GM21526 (cell line): ENCODE data around the gene ST7.
A peak's percentile ranks its signal among the peaks of the same experiment; 100 is the strongest.

Experiments
- ATAC-seq: cut with Tn5 transposase; IDR thresholded peaks from one replicate; pipeline ENCODE4 v1.9.1; 2021; ENCODE audit warnings: moderate library complexity; ENCODE audit not compliant: unreplicated experiment, low FRiP score

Gene ST7

GRCh38 chr7:117203205-117203604 lies 249.9 kb downstream of the ST7 start:
- ATAC-seq: no peak

GRCh38 chr7:117205873-117206272 lies 252.6 kb downstream of the ST7 start:
- ATAC-seq: no peak

GRCh38 chr7:117208257-117208656 lies 255.0 kb downstream of the ST7 start:
- no peak for ATAC-seq

- no peak for ATAC-seq
Observed at GRCh38 chr7:117210397-117210796, 257.1 kb downstream of the ST7 start.

GRCh38 chr7:117210908-117211307 lies 257.6 kb downstream of the ST7 start:
- no peak for ATAC-seq

GRCh38 chr7:117211614-117212013 lies 258.3 kb downstream of the ST7 start:
- ATAC-seq: no peak

GRCh38 chr7:117212969-117213877 lies 259.9 kb downstream of the ST7 start:
- ATAC-seq: peak; percentile 85

GRCh38 chr7:117216010-117216409 lies 262.7 kb downstream of the ST7 start:
- ATAC-seq: no peak

- no peak for ATAC-seq
Observed at GRCh38 chr7:117216436-117217069, 263.3 kb downstream of the ST7 start.

- ATAC-seq: no peak
Observed at GRCh38 chr7:117217106-117218035, 264.1 kb downstream of the ST7 start.

- no peak for ATAC-seq
Observed at GRCh38 chr7:117218700-117219099, 265.4 kb downstream of the ST7 start.

- ATAC-seq: no peak
Observed at GRCh38 chr7:117219485-117219884, 266.2 kb downstream of the ST7 start.

- no peak for ATAC-seq
Observed at GRCh38 chr7:117220836-117221235, 267.5 kb downstream of the ST7 start.

- no peak for ATAC-seq
Observed at GRCh38 chr7:117225536-117225935, 272.2 kb downstream of the ST7 start.

- ATAC-seq: no peak
Observed at GRCh38 chr7:117227091-117227490, 273.8 kb downstream of the ST7 start.

- no peak for ATAC-seq
Observed at GRCh38 chr7:117229350-117229749, 276.0 kb downstream of the ST7 start.

GRCh38 chr7:117230276-117231046 lies 277.2 kb downstream of the ST7 start:
- no peak for ATAC-seq

GRCh38 chr7:117231047-117231359 lies 277.7 kb downstream of the ST7 start:
- no peak for ATAC-seq

- no peak for ATAC-seq
Observed at GRCh38 chr7:117237646-117238045, 284.3 kb downstream of the ST7 start.

GRCh38 chr7:117238472-117238871 lies 285.2 kb downstream of the ST7 start:
- ATAC-seq: no peak
